Measurements from ENCODE around the gene ACACB. TPM values are rescaled to one million over a fixed set of nuclear protein-coding genes. Genes with fewer than 3 reads are reported as not detected.

ACACB gene
- 1.5 TPM for polyA plus RNA-seq (2012; ENCODE audit: insufficient read length, low read depth)

DNA sequence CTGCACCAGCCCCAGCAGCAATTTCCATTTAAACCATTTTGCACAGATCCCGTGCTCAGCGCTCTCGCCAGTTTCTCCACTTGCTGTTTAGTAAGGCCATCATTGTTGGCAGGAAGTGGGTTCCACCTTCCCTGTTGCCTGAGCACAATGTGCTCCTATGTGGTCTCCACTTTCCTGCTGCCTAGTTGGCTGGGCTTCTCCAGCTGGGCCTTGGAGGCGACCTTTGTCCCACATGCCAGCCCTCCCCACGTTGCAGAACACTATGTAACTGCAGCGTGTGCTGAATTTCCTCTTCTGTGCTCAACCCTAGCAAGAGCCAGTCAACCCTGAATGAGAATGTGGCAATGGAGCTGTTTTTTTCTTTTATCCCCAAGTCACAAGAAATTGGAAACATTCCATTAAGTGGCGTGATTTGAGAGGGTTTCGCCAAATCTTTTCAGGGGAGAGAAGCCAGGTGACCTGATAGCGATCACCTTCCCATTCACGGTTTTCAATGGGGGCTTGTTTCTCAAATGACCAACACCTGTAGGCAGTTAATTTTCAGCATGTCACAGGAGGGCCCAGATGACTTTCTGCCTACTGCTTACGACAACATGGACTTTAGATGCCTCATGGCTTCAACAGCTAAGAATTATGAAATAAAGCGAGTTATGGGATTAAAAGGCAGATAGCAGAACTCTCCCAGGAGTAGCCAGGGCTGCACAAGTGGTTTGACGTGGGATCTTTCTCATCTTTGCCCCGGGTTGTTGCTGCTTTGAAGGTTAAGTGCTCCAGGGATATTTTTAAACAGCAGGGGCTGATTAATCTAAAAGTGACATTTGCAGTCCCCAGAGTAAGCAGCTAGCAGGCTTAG lies at the start of gene ACACB:
Gene ACACB, plus strand, starts transcription at position 830 of the 853 bp plus-strand sequence. CDS start 22,819 bp downstream, outside the sequence.
- TF ChIP-seq, protein P1, sequence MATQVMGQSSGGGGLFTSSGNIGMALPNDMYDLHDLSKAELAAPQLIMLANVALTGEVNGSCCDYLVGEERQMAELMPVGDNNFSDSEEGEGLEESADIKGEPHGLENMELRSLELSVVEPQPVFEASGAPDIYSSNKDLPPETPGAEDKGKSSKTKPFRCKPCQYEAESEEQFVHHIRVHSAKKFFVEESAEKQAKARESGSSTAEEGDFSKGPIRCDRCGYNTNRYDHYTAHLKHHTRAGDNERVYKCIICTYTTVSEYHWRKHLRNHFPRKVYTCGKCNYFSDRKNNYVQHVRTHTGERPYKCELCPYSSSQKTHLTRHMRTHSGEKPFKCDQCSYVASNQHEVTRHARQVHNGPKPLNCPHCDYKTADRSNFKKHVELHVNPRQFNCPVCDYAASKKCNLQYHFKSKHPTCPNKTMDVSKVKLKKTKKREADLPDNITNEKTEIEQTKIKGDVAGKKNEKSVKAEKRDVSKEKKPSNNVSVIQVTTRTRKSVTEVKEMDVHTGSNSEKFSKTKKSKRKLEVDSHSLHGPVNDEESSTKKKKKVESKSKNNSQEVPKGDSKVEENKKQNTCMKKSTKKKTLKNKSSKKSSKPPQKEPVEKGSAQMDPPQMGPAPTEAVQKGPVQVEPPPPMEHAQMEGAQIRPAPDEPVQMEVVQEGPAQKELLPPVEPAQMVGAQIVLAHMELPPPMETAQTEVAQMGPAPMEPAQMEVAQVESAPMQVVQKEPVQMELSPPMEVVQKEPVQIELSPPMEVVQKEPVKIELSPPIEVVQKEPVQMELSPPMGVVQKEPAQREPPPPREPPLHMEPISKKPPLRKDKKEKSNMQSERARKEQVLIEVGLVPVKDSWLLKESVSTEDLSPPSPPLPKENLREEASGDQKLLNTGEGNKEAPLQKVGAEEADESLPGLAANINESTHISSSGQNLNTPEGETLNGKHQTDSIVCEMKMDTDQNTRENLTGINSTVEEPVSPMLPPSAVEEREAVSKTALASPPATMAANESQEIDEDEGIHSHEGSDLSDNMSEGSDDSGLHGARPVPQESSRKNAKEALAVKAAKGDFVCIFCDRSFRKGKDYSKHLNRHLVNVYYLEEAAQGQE (IDR thresholded peaks at IDR 0.05; ENCODE audit: insufficient read depth in 1 of 2, low read depth in 2 of 2, low read length in 2 of 2): no peak
- TF ChIP-seq TAF1 (IDR thresholded peaks at IDR 0.05; ENCODE audit: borderline replicate concordance, insufficient read depth, low read length) (no peak), SIN3A (IDR thresholded peaks at IDR 0.05; ENCODE audit: borderline replicate concordance, insufficient read depth, low read length) (no peak), FOXP2 (optimal IDR thresholded peaks at IDR 0.05; ENCODE audit: borderline replicate concordance, extremely low read depth, extremely low read length, insufficient read depth) (no peak), POLR2AphosphoS5 (IDR thresholded peaks at IDR 0.05; ENCODE audit: low read depth, low read length) (no peak)

DNA sequence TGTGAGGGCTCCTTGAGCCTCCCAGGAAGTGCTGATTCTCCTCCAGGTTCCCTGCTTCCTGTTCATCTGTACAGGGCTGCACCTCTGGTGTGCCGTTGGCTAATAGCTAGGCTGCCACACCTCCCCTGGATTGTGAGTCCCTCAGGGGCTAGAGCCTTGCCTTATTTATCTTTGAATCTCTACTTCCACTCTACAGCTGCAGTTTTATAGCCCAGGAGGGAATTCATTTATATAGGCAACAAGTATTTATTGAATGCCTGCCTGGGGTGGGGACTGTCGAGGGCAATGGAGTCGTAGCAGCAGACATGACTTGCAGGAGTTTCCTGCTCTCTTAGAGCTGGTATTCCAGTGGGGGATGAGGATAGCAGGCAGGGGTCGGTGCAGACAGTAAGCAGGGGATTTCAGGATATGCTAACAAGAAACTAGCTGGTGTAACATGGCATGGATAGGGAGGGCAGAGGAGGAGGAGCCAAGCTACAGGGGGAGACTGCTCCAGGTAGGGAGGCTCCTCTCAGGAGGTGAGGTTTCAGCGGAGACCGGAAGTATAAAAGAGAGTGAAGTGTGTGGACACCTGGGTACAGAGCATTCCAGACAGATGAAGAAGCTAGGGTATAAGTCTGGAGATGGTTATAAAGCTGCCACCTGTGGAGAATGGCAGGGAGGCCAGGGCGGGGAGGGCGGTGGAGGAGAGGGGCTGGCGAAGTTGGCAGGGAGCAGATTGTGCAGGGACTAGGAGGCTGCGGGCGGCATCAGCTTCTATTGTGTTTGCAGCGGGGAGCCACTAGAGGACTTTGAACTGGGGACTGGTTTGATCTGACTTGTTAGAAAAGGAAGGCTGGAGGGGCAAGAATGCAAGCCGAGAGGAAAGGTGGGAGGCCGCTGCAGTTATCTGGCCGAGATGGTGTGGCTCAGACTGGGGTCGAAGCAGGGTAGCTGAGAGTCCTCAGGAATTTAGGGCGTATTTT lies 46.8 kb upstream of the ACACB start:
- TF ChIP-seq, protein P1 (IDR thresholded peaks at IDR 0.05; ENCODE audit: insufficient read depth in 1 of 2, low read depth in 2 of 2, low read length in 2 of 2): no peak
- TF ChIP-seq POLR2AphosphoS5 (IDR thresholded peaks at IDR 0.05; ENCODE audit: low read depth, low read length) (no peak), TAF1 (IDR thresholded peaks at IDR 0.05; ENCODE audit: borderline replicate concordance, insufficient read depth, low read length) (no peak), SIN3A (IDR thresholded peaks at IDR 0.05; ENCODE audit: borderline replicate concordance, insufficient read depth, low read length) (no peak), FOXP2 (optimal IDR thresholded peaks at IDR 0.05; ENCODE audit: borderline replicate concordance, extremely low read depth, extremely low read length, insufficient read depth) (no peak)

DNA sequence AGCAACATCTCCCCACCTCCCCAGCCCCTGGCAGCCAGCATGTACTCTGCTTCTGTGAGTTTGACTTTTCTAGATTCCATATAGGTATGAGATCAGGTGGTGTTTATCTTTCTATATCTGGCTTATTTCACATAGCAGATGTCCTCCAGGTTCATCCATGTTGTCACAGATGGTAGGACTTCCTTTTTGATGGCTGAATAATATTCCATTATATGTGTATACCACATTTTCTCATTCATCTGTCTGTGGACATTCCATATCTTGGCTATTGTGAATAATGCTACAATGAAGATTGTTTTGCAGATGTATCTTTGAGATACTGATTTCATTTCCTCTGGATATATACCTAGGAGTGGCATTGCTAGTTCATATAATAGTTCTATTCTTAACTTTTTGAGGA lies 41.5 kb upstream of the ACACB start:
- TF ChIP-seq, protein P1 (IDR thresholded peaks at IDR 0.05; ENCODE audit: insufficient read depth in 1 of 2, low read depth in 2 of 2, low read length in 2 of 2): no peak
- no peak for TF ChIP-seq SIN3A (IDR thresholded peaks at IDR 0.05; ENCODE audit: borderline replicate concordance, insufficient read depth, low read length)
- TF ChIP-seq FOXP2 (optimal IDR thresholded peaks at IDR 0.05; ENCODE audit: borderline replicate concordance, extremely low read depth, extremely low read length, insufficient read depth): no peak
- no peak for TF ChIP-seq TAF1 (IDR thresholded peaks at IDR 0.05; ENCODE audit: borderline replicate concordance, insufficient read depth, low read length)
- no peak for TF ChIP-seq POLR2AphosphoS5 (IDR thresholded peaks at IDR 0.05; ENCODE audit: low read depth, low read length)

DNA sequence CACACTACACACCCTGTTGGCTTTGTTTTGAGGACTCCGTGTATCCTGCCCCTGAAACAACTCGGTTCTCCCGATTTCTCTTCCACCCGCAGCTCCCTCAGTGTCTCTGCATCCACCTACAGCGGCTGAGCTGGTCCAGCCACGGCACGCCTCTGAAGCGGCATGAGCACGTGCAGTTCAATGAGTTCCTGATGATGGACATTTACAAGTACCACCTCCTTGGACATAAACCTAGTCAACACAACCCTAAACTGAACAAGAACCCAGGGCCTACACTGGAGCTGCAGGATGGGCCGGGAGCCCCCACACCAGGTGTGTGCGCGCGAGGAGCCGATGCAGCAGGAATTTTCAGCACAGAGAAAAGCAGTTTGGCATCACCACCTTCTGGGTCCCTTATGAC lies 33.6 kb upstream of the ACACB start:
- TF ChIP-seq SIN3A (IDR thresholded peaks at IDR 0.05; ENCODE audit: borderline replicate concordance, insufficient read depth, low read length) (no peak), FOXP2 (optimal IDR thresholded peaks at IDR 0.05; ENCODE audit: borderline replicate concordance, extremely low read depth, extremely low read length, insufficient read depth) (no peak), TAF1 (IDR thresholded peaks at IDR 0.05; ENCODE audit: borderline replicate concordance, insufficient read depth, low read length) (no peak), POLR2AphosphoS5 (IDR thresholded peaks at IDR 0.05; ENCODE audit: low read depth, low read length) (no peak)
- TF ChIP-seq, protein P1 (IDR thresholded peaks at IDR 0.05; ENCODE audit: insufficient read depth in 1 of 2, low read depth in 2 of 2, low read length in 2 of 2): no peak
